K562 (cell line): ENCODE results near the gene PIP4K2A. TPM values are rescaled to one million over a fixed set of nuclear protein-coding genes. Genes with fewer than 3 reads are reported as not detected.

Source experiments
- ATAC-seq: fragments of 200-7000 bp; cut with Tn5 transposase; 3 replicates; pipeline ENCODE4 v1.9.1; 2020; ENCODE audit warnings: moderate library complexity
- BruUV-seq: library from RNA; stranded (reverse); fragments of 400-500 nt; replicated peaks from 2 replicates; lab custom pipeline; 2021; lab: Mats Ljungman, UMichigan
- CTCF ChIA-PET: fragments of 300-600 bp; formaldehyde crosslinking; extraction: SDS; loops from one replicate; lab custom pipeline; 2021; ENCODE audit warnings: low intra/inter-chr PET ratio; lab: Yijun Ruan, JAX
- POLR2A ChIA-PET: fragments of 300-600, 350-650 bp; sonication (Branson Sonifier 250); formaldehyde crosslinking; extraction: SDS; loops from one replicate; lab custom pipeline; 2021; ENCODE audit warnings: antibody characterized with exemption, inconsistent platforms; lab: Yijun Ruan, JAX
- DNase-seq, 4 experiments: peaks; one replicate each; pipeline versions ENCODE4 v3.0.0 to v3.0.0-alpha.2; 2011 to 2018; ENCODE audit warnings: low spot score in 3 of 4, mixed read lengths in 3 of 4; ENCODE audit errors: extremely low read depth in 1 of 4
- FAIRE-seq: peaks from 2 replicates; lab custom pipeline; 2011; peaks lifted over from hg19 to GRCh38; lab: Jason Lieb, UNC
- H2AFZ ChIP-seq: 2 replicates; pipeline ENCODE4 v1.6.0; 2011; ENCODE audit warnings: low read depth, low read length, control low read depth, inconsistent platforms
- H3K27ac ChIP-seq: fragments of 200-600 bp; 3 replicates; pipeline ENCODE4 v1.8.0; 2011; ENCODE audit warnings: low read depth, mild to moderate bottlenecking, control low read depth, inconsistent platforms, low read length, moderate library complexity, mixed read lengths; ENCODE audit errors: extremely low read depth
- H3K27me3 ChIP-seq, 2 experiments: fragments of 300-600 bp in 1 of 2; 2 replicates in 1 of 2; 3 replicates in 1 of 2; pipeline versions ENCODE4 v1.6.0 to v1.8.0; 2011; ENCODE audit warnings: inconsistent platforms in 2 of 2, low read length in 2 of 2, mild to moderate bottlenecking in 1 of 2, mixed read lengths in 1 of 2, moderate library complexity in 1 of 2; ENCODE audit not compliant: control insufficient read depth in 2 of 2, insufficient read depth in 2 of 2
- H3K36me3 ChIP-seq: fragments of 300-600 bp; 3 replicates; pipeline ENCODE4 v1.8.0; 2011; ENCODE audit warnings: mild to moderate bottlenecking, low read length, inconsistent platforms; ENCODE audit not compliant: control insufficient read depth, insufficient read depth
- H3K4me1 ChIP-seq, 2 experiments: fragments of 200-600 bp in 1 of 2; replicated peaks in 1 of 2; 2 replicates in 1 of 2; 3 replicates in 1 of 2; pipeline versions ENCODE4 v1.5.1 to v1.8.0; 2011; ENCODE audit warnings: inconsistent platforms in 2 of 2, low read length in 2 of 2, mild to moderate bottlenecking in 1 of 2, mixed read lengths in 1 of 2, moderate library complexity in 1 of 2; ENCODE audit not compliant: control insufficient read depth in 2 of 2, insufficient read depth in 2 of 2
- H3K4me2 ChIP-seq: 2 replicates; pipeline ENCODE4 v1.6.1; 2011; ENCODE audit warnings: low read length, control low read depth, inconsistent platforms, mixed read lengths; ENCODE audit not compliant: insufficient read depth
- H3K4me3 ChIP-seq: fragments of 200-600 bp; sonication (generic), shearing (Covaris generic); 2 replicates; pipeline ENCODE4 v1.5.1; 2016; ENCODE audit warnings: control low read depth, inconsistent platforms
- H3K79me2 ChIP-seq: fragments of 200-600 bp; 3 replicates; pipeline ENCODE4 v1.8.0; 2011; ENCODE audit warnings: low read length, inconsistent platforms; ENCODE audit not compliant: control insufficient read depth, insufficient read depth
- H3K9ac ChIP-seq, 2 experiments: 2 replicates each; pipeline versions ENCODE4 v1.6.0 to v1.6.1; 2011; ENCODE audit warnings: low read depth in 2 of 2, low read length in 2 of 2, control low read depth in 1 of 2, inconsistent platforms in 1 of 2, mild to moderate bottlenecking in 1 of 2, mixed read lengths in 1 of 2; ENCODE audit not compliant: insufficient read depth in 1 of 2
- H3K9me1 ChIP-seq: one replicate; pipeline ENCODE4 v1.6.0; 2011; ENCODE audit warnings: inconsistent platforms, mild to moderate bottlenecking, low read length, moderate library complexity; ENCODE audit not compliant: control insufficient read depth, insufficient read depth
- H3K9me3 ChIP-seq: replicated peaks from 2 replicates; pipeline ENCODE4 v1.5.1; 2011; ENCODE audit warnings: low read depth, low read length, inconsistent platforms; ENCODE audit not compliant: control insufficient read depth, insufficient read depth
- H4K20me1 ChIP-seq: replicated peaks from 2 replicates; pipeline ENCODE4 v1.6.1; 2011; ENCODE audit warnings: low read length, inconsistent platforms, mixed read lengths; ENCODE audit not compliant: control insufficient read depth, insufficient read depth
- ARID1B ChIP-seq: fragments of 450-650 bp; IDR thresholded peaks from 2 replicates; pipeline ENCODE4 v1.6.1; 2016; ENCODE audit warnings: antibody characterized with exemption, mild to moderate bottlenecking, inconsistent platforms
- ARID4B ChIP-seq: sonication (generic); formaldehyde crosslinking; IDR thresholded peaks from 2 replicates; pipeline ENCODE4 v1.8.0; 2022; ENCODE audit warnings: mild to moderate bottlenecking, missing genetic modification reagents
- ATF1 ChIP-seq, 2 experiments: fragments of 450-650 bp in 1 of 2; IDR thresholded peaks; 2 replicates each; pipeline ENCODE4 v1.6.1; 2016; ENCODE audit warnings: missing compliant biosample characterization in 1 of 2, missing genetic modification characterization in 1 of 2
- CHCHD3 ChIP-seq: fragments of 250-450 bp; sonication (Bioruptor Pico); IDR thresholded peaks from 2 replicates; pipeline ENCODE4 v2.1.2; 2022; ENCODE audit warnings: mild to moderate bottlenecking
- FOXK2 ChIP-seq, 2 experiments: fragments of 450-650 bp; IDR thresholded peaks in 1 of 2; conservative IDR thresholded peaks in 1 of 2; 2 replicates each; pipeline ENCODE4 v1.6.1; 2016; ENCODE audit warnings: low read depth in 2 of 2, mild to moderate bottlenecking in 1 of 2
- GABPA ChIP-seq: fragments of 200-800 bp; sonication (Bioruptor generic); conservative IDR thresholded peaks from 2 replicates; pipeline ENCODE4 v1.6.1; 2016; ENCODE audit warnings: low read depth, missing genetic modification characterization, missing compliant biosample characterization
- GABPB1 ChIP-seq: sonication (generic); formaldehyde crosslinking; IDR thresholded peaks from 2 replicates; pipeline ENCODE4 v1.8.0; 2022; ENCODE audit warnings: mild to moderate bottlenecking, missing genetic modification reagents
- NR2C1 ChIP-seq, 2 experiments: fragments of 450-650 bp; IDR thresholded peaks; 2 replicates each; pipeline ENCODE4 v1.6.1; 2017; ENCODE audit warnings: mild to moderate bottlenecking in 2 of 2, antibody characterized with exemption in 1 of 2, inconsistent platforms in 1 of 2, missing compliant biosample characterization in 1 of 2, missing genetic modification characterization in 1 of 2
- NR2C2 ChIP-seq, 2 experiments: fragments of 200-800 bp in 1 of 2; sonication (Bioruptor generic) in 1 of 2; sonication (generic) in 1 of 2; formaldehyde crosslinking in 1 of 2; IDR thresholded peaks; 2 replicates each; pipeline versions ENCODE4 v1.6.1 to v1.8.0; 2016 to 2022; ENCODE audit warnings: mild to moderate bottlenecking in 1 of 2, missing compliant biosample characterization in 1 of 2, missing genetic modification characterization in 1 of 2, missing genetic modification reagents in 1 of 2
- ZKSCAN8 ChIP-seq: fragments of 200-800 bp; sonication (Bioruptor generic); IDR thresholded peaks from 2 replicates; pipeline ENCODE4 v1.6.1; 2016; ENCODE audit warnings: missing genetic modification characterization, missing compliant biosample characterization
- ZNF398 ChIP-seq: fragments of 250-450 bp; sonication (Bioruptor Pico); IDR thresholded peaks from 2 replicates; pipeline ENCODE4 v1.8.0; 2021; ENCODE audit warnings: moderate library complexity, mild to moderate bottlenecking, inconsistent platforms
- ZNF766 ChIP-seq: fragments of 200-800 bp; sonication (Bioruptor generic); conservative IDR thresholded peaks from 2 replicates; pipeline ENCODE4 v1.6.1; 2016; ENCODE audit warnings: missing genetic modification characterization, missing compliant biosample characterization
- WGBS: fragments of 100-300 bp; shearing (Covaris generic); methylation state at CpG from one replicate; pipeline ENCODE4 v1.1.6; 2016; ENCODE audit warnings: low coverage, mixed read lengths; ENCODE audit not compliant: insufficient coverage; ENCODE audit errors: missing lambda C conversion rate; 5-methylcytosine and 5-hydroxymethylcytosine counted together
- in situ Hi-C: fragments of 300-500 bp; cut with MboI; formaldehyde crosslinking; loops from 4 replicates; pipeline ENCODE4 v1.15.0; 2018; ENCODE audit warnings: inconsistent platforms, mixed read lengths
- intact Hi-C: fragments of 100-400 bp; cut with micrococcal nuclease; formaldehyde crosslinking; loops from 2 replicates; pipeline ENCODE4 v1.14.2; 2022
- polyA plus RNA-seq, 8 experiments: library from polyadenylated mRNA; depleted of rRNA in 4 of 8; stranded (reverse) in 5 of 8; unstranded in 3 of 8; fragments of >200 nt; fragmentation: Nextera tagmentation in 2 of 8; fragmentation: Illumina TruSeq in 1 of 8; extraction: Ambion mirVana in 2 of 8; extraction: Trizol in 1 of 8; gene quantifications; 2 replicates each; pipeline versions ENCODE4 v1.2.1 to v1.2.3, GENCODE V29; 2011 to 2014; ENCODE audit warnings: inconsistent platforms in 1 of 8, missing spikeins in 1 of 8
- total RNA-seq, 7 experiments: library from RNA; depleted of rRNA in 6 of 7; stranded (reverse); fragments of >200 nt in 6 of 7; fragmentation: Illumina TruSeq in 2 of 7; extraction: Trizol in 2 of 7; gene quantifications; 2 replicates each; pipeline versions ENCODE4 v1.2.1 to v1.2.3, GENCODE V29; 2011 to 2021; ENCODE audit warnings: low replicate concordance in 1 of 7

PIP4K2A gene
- total and polyA plus RNA-seq, 9 of the 15 experiments (the other 6 are each of a cell fraction or from before 2014, with no cell fraction given): 35.6 to 117 (median 71.9) TPM

- no peak for TF ChIP-seq ARID4B (CRISPR knock-in tag)
- no peak for TF ChIP-seq ZNF398 (CRISPR knock-in tag)
These were observed 8.9 kb downstream of the PIP4K2A start (continued) for GRCh38 chr10:22705527-22705926.

- CTCF ChIA-PET: no interaction called here
These were observed 9.4 kb downstream of the PIP4K2A start for GRCh38 chr10:22704942-22705341.

More at GRCh38 chr10:22704942-22705341, 9.4 kb downstream of the PIP4K2A start:
- ATAC-seq: no peak
- H3K4me3 ChIP-seq: no peak overlapping the region
- H3K4me1 ChIP-seq: peaks cover 19 to 57% of the 10 kb centered on the region in 2 experiments
- H4K20me1 ChIP-seq: no peaks in the 10 kb centered on the region; the same call in 1 of the 2 replicates
- H3K4me2 ChIP-seq: no peak overlapping the region; the same call in 1 of the 2 replicates
- no peaks in the 10 kb centered on the region for H3K27me3 ChIP-seq
- H3K9me1 ChIP-seq: no peaks in the 10 kb centered on the region
- H3K27ac ChIP-seq: peak overlapping the region; percentile 41; the same call in 1 of the 3 replicates
- no peak for TF ChIP-seq FOXK2 (conservative IDR thresholded peaks at IDR 0.05 in 1 of 2, IDR thresholded peaks at IDR 0.05 in 1 of 2; ENCODE audit: low read depth in 2 of 2)
- TF ChIP-seq GABPB1 (CRISPR knock-in tag): peak; percentile 73
- no peak for TF ChIP-seq ZNF766 (CRISPR knock-in tag)
- no peak for TF ChIP-seq ARID1B
- peak; percentile 40 for TF ChIP-seq GABPA (tag)
- TF ChIP-seq ZKSCAN8 (CRISPR knock-in tag): no peak
- no peak for TF ChIP-seq CHCHD3 (CRISPR knock-in tag)
- TF ChIP-seq ATF1 (CRISPR knock-in tag; IDR thresholded peaks at IDR 0.05): no peak
- no peak for TF ChIP-seq ATF1 (tag; IDR thresholded peaks at IDR 0.05)
- TF ChIP-seq NR2C2 (CRISPR knock-in tag; IDR thresholded peaks at IDR 0.05): peak; percentile 66; the same call in 1 of the 2 replicates
- peak; percentile 82 for TF ChIP-seq NR2C2 (tag; IDR thresholded peaks at IDR 0.05)
- peak; percentile 93 for TF ChIP-seq NR2C1 (IDR thresholded peaks at IDR 0.05)
- peak; percentile 90 for TF ChIP-seq NR2C1 (tag; IDR thresholded peaks at IDR 0.05)
- WGBS: 51% methylated on average over 5 of the region's 5 CpGs
- DNase-seq: no peak
- no TSS peak for BruUV-seq
- POLR2A ChIA-PET: interaction anchor here (0.7 to 4.3 kb wide), 6 partner anchors 8 to 356 kb away, joined by 3 to 18 read pairs (median 6); no protein-coding TSS in a partner anchor
- in situ Hi-C loops (no loop called here), intact Hi-C loops (no loop called here)
- H3K9ac ChIP-seq: 0 out of 4 replicates have a peak overlapping the region, but pooled peaks of 1 of the 2 experiments have one; percentile 39
- no peak for FAIRE-seq
- no peak overlapping the region for H2AFZ ChIP-seq
- no peaks in the 10 kb centered on the region for H3K9me3 ChIP-seq
- H3K36me3 ChIP-seq: peaks cover 32% of the 10 kb centered on the region
- H3K79me2 ChIP-seq: peaks cover 100% of the 10 kb centered on the region
